Heart left ventricle (tissue), 13 donors: Measurements from ENCODE around the gene CERKL.

Experiments used
- POLR2A ChIP-seq, 2 donors: fragments of 450-650 bp; IDR thresholded peaks; one replicate each; pipeline ENCODE4 v1.6.1; 2017; ENCODE audit warnings: antibody characterized with exemption in 2 of 2, mild to moderate bottlenecking in 2 of 2, moderate library complexity in 2 of 2
- TF ChIP-seq, protein P1 (sequence below), 12 donors: fragments of 200-600 bp; sonication (generic) in 4 of 12; IDR thresholded peaks; one replicate each; pipeline versions ENCODE4 v1.5.0 to v1.8.0; 2018 to 2022; ENCODE audit warnings: antibody characterized with exemption in 12 of 12, mild to moderate bottlenecking in 5 of 12
- donor health status: ischemic (EF 13 %, LVEDD 7.1; RV severe dilation, severe dysfunction).
- donor health status: DM: no; HTN: yes; CAD: no.
- donor health status: DM: no; HTN: no; CAD: no.
- donor health status: ischemic (EF 25% LVEDD 6.9; RV normal size, moderate dysfunction).
- donor health status: ischemic (EF 25% LVEDD 5.7; RV mildly dilated, moderate dysfunction).
- donor health status: ischemic (EF 35%, LVEDD 5.7; RV mildly dilated, moderate dysfunction).
- donor health status: nonischemic (EF 11% LVEDD 7.7; RV severe dilation, severe dysfunction).
- donor health status: DM: yes; HTN: yes; CAD: no.
- donor health status: PGD.
- donor health status: ischemic (EF 29% LVEDD 5.4; RV normal size, mild dysfunction).
- donor health status: nonischemic (EF 23%, LVEDD 6.1; RV moderate dilation, normal function).

DNA sequence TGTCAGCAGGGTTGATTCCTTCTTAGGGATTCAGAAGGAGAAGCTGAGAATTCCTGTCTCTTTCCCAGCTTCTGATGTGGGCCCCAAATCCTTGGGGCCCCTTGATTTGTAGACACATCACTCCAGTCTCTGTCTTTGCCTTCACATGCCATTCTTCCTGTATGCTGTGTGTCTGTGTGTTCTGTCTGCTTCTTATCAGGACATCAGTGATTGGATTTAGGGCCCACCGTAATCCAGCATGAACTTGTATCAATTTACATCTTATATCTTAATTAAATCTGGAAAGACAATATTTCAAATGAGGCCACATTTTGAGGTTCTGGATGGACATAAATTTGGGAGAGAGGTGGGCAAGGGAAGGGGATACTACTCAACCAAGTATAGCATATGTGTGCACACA lies 13.7 kb upstream of the CERKL start:
- TF ChIP-seq, protein P1, sequence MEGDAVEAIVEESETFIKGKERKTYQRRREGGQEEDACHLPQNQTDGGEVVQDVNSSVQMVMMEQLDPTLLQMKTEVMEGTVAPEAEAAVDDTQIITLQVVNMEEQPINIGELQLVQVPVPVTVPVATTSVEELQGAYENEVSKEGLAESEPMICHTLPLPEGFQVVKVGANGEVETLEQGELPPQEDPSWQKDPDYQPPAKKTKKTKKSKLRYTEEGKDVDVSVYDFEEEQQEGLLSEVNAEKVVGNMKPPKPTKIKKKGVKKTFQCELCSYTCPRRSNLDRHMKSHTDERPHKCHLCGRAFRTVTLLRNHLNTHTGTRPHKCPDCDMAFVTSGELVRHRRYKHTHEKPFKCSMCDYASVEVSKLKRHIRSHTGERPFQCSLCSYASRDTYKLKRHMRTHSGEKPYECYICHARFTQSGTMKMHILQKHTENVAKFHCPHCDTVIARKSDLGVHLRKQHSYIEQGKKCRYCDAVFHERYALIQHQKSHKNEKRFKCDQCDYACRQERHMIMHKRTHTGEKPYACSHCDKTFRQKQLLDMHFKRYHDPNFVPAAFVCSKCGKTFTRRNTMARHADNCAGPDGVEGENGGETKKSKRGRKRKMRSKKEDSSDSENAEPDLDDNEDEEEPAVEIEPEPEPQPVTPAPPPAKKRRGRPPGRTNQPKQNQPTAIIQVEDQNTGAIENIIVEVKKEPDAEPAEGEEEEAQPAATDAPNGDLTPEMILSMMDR (IDR thresholded peaks at IDR 0.05), result no peak
- no peak for TF ChIP-seq POLR2A (IDR thresholded peaks at IDR 0.05)
